H1 (cell line): ENCODE measurements around the gene SEZ6. TPM values are rescaled to one million over a fixed set of nuclear protein-coding genes. Genes with fewer than 3 reads are reported as not detected.
A peak's percentile ranks its signal among the peaks of the same experiment; 100 is the strongest.

Experiments
- CTCF ChIA-PET: fragments of 300-600 bp; sonication (Branson Sonifier 250); formaldehyde crosslinking; loops from one replicate; lab custom pipeline; 2021; ENCODE audit not compliant: partially characterized antibody; lab: Charles Lee
- POLR2A ChIA-PET: fragments of 300-600 bp; sonication (Branson Sonifier 250); formaldehyde crosslinking; loops from one replicate; lab custom pipeline; 2021; ENCODE audit warnings: inconsistent platforms; ENCODE audit not compliant: partially characterized antibody; lab: Charles Lee
- DNase-seq, 2 experiments: peaks; one replicate each; pipeline versions ENCODE4 v3.0.0 to v3.0.0-alpha.2; 2010 to 2022; ENCODE audit warnings: low spot score in 2 of 2, low read depth in 1 of 2, mixed read lengths in 1 of 2
- FAIRE-seq: peaks from 2 replicates; lab custom pipeline; 2011; peaks lifted over from hg19 to GRCh38; lab: Jason Lieb, UNC
- H2AFZ ChIP-seq: 2 replicates; pipeline ENCODE4 v1.8.1; 2012; ENCODE audit warnings: low read length, inconsistent platforms
- H2AK5ac ChIP-seq: 2 replicates; pipeline ENCODE4 v1.6.1; 2013; ENCODE audit warnings: low read depth, low read length
- H2BK120ac ChIP-seq: replicated peaks from 2 replicates; pipeline ENCODE3; 2013; ENCODE audit warnings: low read depth, low read length, inconsistent platforms
- H2BK12ac ChIP-seq: 2 replicates; pipeline ENCODE4 v1.6.1; 2013; ENCODE audit warnings: low read depth, low read length
- H2BK15ac ChIP-seq: 2 replicates; pipeline ENCODE4 v1.6.1; 2013; ENCODE audit warnings: low read length
- H2BK20ac ChIP-seq: 2 replicates; pipeline ENCODE4 v1.6.1; 2013; ENCODE audit warnings: low read length
- H2BK5ac ChIP-seq: 2 replicates; pipeline ENCODE4 v1.6.1; 2013; ENCODE audit warnings: low read depth, low read length
- H3K14ac ChIP-seq: 2 replicates; pipeline ENCODE4 v1.6.1; 2013; ENCODE audit warnings: inconsistent platforms; ENCODE audit not compliant: insufficient read length
- H3K18ac ChIP-seq: 2 replicates; pipeline ENCODE4 v1.6.1; 2013; ENCODE audit warnings: low read length; ENCODE audit errors: extremely low read depth
- H3K23ac ChIP-seq: 2 replicates; pipeline ENCODE4 v1.6.1; 2013; ENCODE audit warnings: inconsistent platforms; ENCODE audit not compliant: insufficient read length
- H3K23me2 ChIP-seq: 2 replicates; pipeline ENCODE4 v1.6.1; 2013; ENCODE audit warnings: low read depth, low read length
- H3K27ac ChIP-seq: 2 replicates; pipeline ENCODE4 v1.6.1; 2011; ENCODE audit warnings: low read depth, low read length, inconsistent platforms
- H3K27me3 ChIP-seq, 4 experiments: replicated peaks in 1 of 4; 1 replicate in 1 of 4; 2 replicates in 3 of 4; pipeline versions ENCODE4 v1.6.1 to v1.8.1; 2011 to 2013; ENCODE audit warnings: low read length in 3 of 4, mild to moderate bottlenecking in 3 of 4, inconsistent platforms in 2 of 4, mixed read lengths in 2 of 4, moderate library complexity in 1 of 4; ENCODE audit not compliant: control insufficient read depth in 3 of 4, insufficient read depth in 3 of 4; ENCODE audit errors: extremely low read depth in 1 of 4
- H3K36me3 ChIP-seq, 4 experiments: 2 replicates each; pipeline versions ENCODE4 v1.6.1 to v1.8.1; 2011 to 2013; ENCODE audit warnings: mild to moderate bottlenecking in 4 of 4, low read length in 3 of 4, moderate library complexity in 2 of 4, control low read depth in 1 of 4, inconsistent platforms in 1 of 4; ENCODE audit not compliant: insufficient read depth in 4 of 4, control insufficient read depth in 2 of 4
- H3K4ac ChIP-seq: replicated peaks from 2 replicates; pipeline ENCODE3; 2013; ENCODE audit warnings: low read length, low read depth, mixed read lengths, inconsistent platforms; ENCODE audit not compliant: insufficient read length
- H3K4me1 ChIP-seq, 4 experiments: replicated peaks in 1 of 4; 1 replicate in 1 of 4; 2 replicates in 3 of 4; pipeline versions ENCODE4 v1.6.1 to v1.8.1; 2011 to 2013; ENCODE audit warnings: low read length in 3 of 4, inconsistent platforms in 2 of 4, mixed read lengths in 1 of 4; ENCODE audit not compliant: insufficient read depth in 4 of 4, control insufficient read depth in 3 of 4
- H3K4me2 ChIP-seq, 2 experiments: 2 replicates each; pipeline versions ENCODE4 v1.6.1 to v1.8.1; 2011 to 2013; ENCODE audit warnings: low read depth in 2 of 2, low read length in 2 of 2, control low read depth in 1 of 2, inconsistent platforms in 1 of 2, mild to moderate bottlenecking in 1 of 2; ENCODE audit not compliant: insufficient read depth in 1 of 2
- H3K4me3 ChIP-seq, 4 experiments: fragments of 200-600, 300-600 bp in 1 of 4; sonication (generic), shearing (Covaris generic), sonication (Bioruptor Twin) in 1 of 4; 2 replicates each; pipeline versions ENCODE4 v1.5.1 to v1.8.1; 2011 to 2016; ENCODE audit warnings: low read length in 4 of 4, low read depth in 3 of 4, control low read depth in 2 of 4, inconsistent platforms in 2 of 4, mild to moderate bottlenecking in 2 of 4, mixed read lengths in 1 of 4, moderate library complexity in 1 of 4; ENCODE audit not compliant: insufficient read depth in 2 of 4; ENCODE audit errors: extremely low read depth in 1 of 4
- H3K56ac ChIP-seq: replicated peaks from 2 replicates; pipeline ENCODE3; 2013; ENCODE audit warnings: low read depth, mild to moderate bottlenecking, mixed read lengths, low read length, inconsistent platforms; ENCODE audit not compliant: insufficient read length
- H3K79me1 ChIP-seq: 2 replicates; pipeline ENCODE4 v1.6.1; 2013; ENCODE audit warnings: low read depth, low read length, control low read depth
- H3K79me2 ChIP-seq, 2 experiments: 2 replicates each; pipeline versions ENCODE4 v1.6.1 to v1.8.1; 2012 to 2013; ENCODE audit warnings: low read length in 2 of 2, mild to moderate bottlenecking in 2 of 2, inconsistent platforms in 1 of 2; ENCODE audit not compliant: insufficient read depth in 2 of 2, control insufficient read depth in 1 of 2
- H3K9ac ChIP-seq, 4 experiments: replicated peaks in 1 of 4; 1 replicate in 1 of 4; 2 replicates in 3 of 4; pipeline versions ENCODE4 v1.6.1 to v1.8.1; 2011 to 2013; ENCODE audit warnings: low read depth in 3 of 4, low read length in 3 of 4, control low read depth in 2 of 4, mild to moderate bottlenecking in 2 of 4, moderate library complexity in 2 of 4, inconsistent platforms in 1 of 4; ENCODE audit errors: extremely low read depth in 1 of 4
- H3K9me3 ChIP-seq, 2 experiments: 2 replicates each; pipeline versions ENCODE4 v1.6.1 to v1.8.1; 2012 to 2013; ENCODE audit warnings: mild to moderate bottlenecking in 2 of 2, moderate library complexity in 2 of 2, control low read depth in 1 of 2, inconsistent platforms in 1 of 2, low read depth in 1 of 2, low read length in 1 of 2, mixed read lengths in 1 of 2; ENCODE audit not compliant: insufficient read depth in 2 of 2
- H4K20me1 ChIP-seq, 2 experiments: replicated peaks in 1 of 2; 2 replicates each; pipeline versions ENCODE3 to v1.8.1; 2011 to 2013; ENCODE audit warnings: inconsistent platforms in 2 of 2, low read length in 2 of 2, mild to moderate bottlenecking in 1 of 2; ENCODE audit not compliant: insufficient read depth in 2 of 2, control insufficient read depth in 1 of 2
- H4K5ac ChIP-seq: 2 replicates; pipeline ENCODE4 v1.6.1; 2013; ENCODE audit warnings: low read length, low read depth, mixed read lengths, inconsistent platforms; ENCODE audit not compliant: insufficient read length
- H4K8ac ChIP-seq: 2 replicates; pipeline ENCODE4 v1.8.0; 2013; ENCODE audit warnings: mild to moderate bottlenecking, moderate library complexity, low read length, inconsistent platforms; ENCODE audit not compliant: insufficient read depth; ENCODE audit errors: extremely low read depth
- H4K91ac ChIP-seq: replicated peaks from 2 replicates; pipeline ENCODE3; 2013; ENCODE audit warnings: low read length, mixed read lengths, inconsistent platforms; ENCODE audit not compliant: insufficient read length
- WGBS, 2 experiments: shearing (Covaris generic) in 1 of 2; methylation state at CpG; one replicate each; pipeline versions ENCODE4 v1.1.6 to v1.1.7; 2013 to 2015; ENCODE audit warnings: low lambda C conversion rate in 2 of 2, mixed read lengths in 2 of 2, inconsistent platforms in 1 of 2, low coverage in 1 of 2, missing lambda C conversion rate in 1 of 2; ENCODE audit not compliant: insufficient replicate concordance in 2 of 2, insufficient coverage in 1 of 2, insufficient read length in 1 of 2; ENCODE audit errors: extremely low coverage in 1 of 2, missing lambda C conversion rate in 1 of 2; 5-methylcytosine and 5-hydroxymethylcytosine counted together
- polyA plus RNA-seq, 7 experiments: library from polyadenylated mRNA; depleted of rRNA in 3 of 7; stranded (reverse) in 5 of 7; unstranded in 2 of 7; fragments of >200 nt in 5 of 7; fragments of 200-250 nt in 2 of 7; gene quantifications; 1 replicate in 5 of 7; 2 replicates in 1 of 7; 4 replicates in 1 of 7; pipeline versions ENCODE4 v1.2.1 to v1.2.3, GENCODE V29; 2011 to 2013; ENCODE audit warnings: missing spikeins in 2 of 7, mixed read lengths in 2 of 7
- total RNA-seq: library from RNA; stranded (reverse); fragmentation: NEBNext Ultra II Directional; extraction: Animal tissue kit (Norgen Biotek cat#: 25700); gene quantifications from 2 replicates; pipeline ENCODE4 v1.2.1, GENCODE V29; 2021

Gene SEZ6
- total and polyA plus RNA-seq, 2 of the 8 experiments (the other 6 are each of a cell fraction or from before 2014, with no cell fraction given): 6.9 to 16.1 TPM

- no peak overlapping the region for H4K5ac ChIP-seq
- H3K4me2 ChIP-seq: no peak overlapping the region
- H2BK12ac ChIP-seq: no peak overlapping the region
- peaks cover 3% of the 10 kb centered on the region; the same call in 1 of the 2 replicates for H3K79me1 ChIP-seq
- H4K91ac ChIP-seq: no peak overlapping the region
- H3K14ac ChIP-seq: no peak overlapping the region
- H4K8ac ChIP-seq: peak overlapping the region; percentile 59; the same call in 1 of the 2 replicates
- no peaks in the 10 kb centered on the region for H3K9me3 ChIP-seq
- no peak overlapping the region for H2AK5ac ChIP-seq
- H2BK15ac ChIP-seq: no peak overlapping the region
- no peak overlapping the region for H3K4ac ChIP-seq
- H3K18ac ChIP-seq: no peak overlapping the region
- no peak overlapping the region for H3K4me3 ChIP-seq
- FAIRE-seq (no peak), DNase-seq (peak in 1 of 2 experiments; percentile 67)
- H3K79me2 ChIP-seq: 0 out of 4 replicates have a peak, but pooled peaks cover 0 to 2% of the 10 kb centered on the region in 2 experiments
- H3K23me2 ChIP-seq: no peaks in the 10 kb centered on the region
- H4K20me1 ChIP-seq: peaks cover 4 to 24% of the 10 kb centered on the region in 2 experiments
- no peak overlapping the region for H2BK5ac ChIP-seq
- no peak overlapping the region for H3K23ac ChIP-seq
- H3K9ac ChIP-seq: no peak overlapping the region
- H2AFZ ChIP-seq: no peak overlapping the region
- peaks cover 0 to 6% (median 0%) of the 10 kb centered on the region in 4 experiments; a peak in 5 of 7 replicates for H3K4me1 ChIP-seq
- H3K27me3 ChIP-seq: no peaks in the 10 kb centered on the region
- 90% methylated on average over 20 of the region's 20 CpGs; no CpG with 5 or more reads in 1 of the 2 experiments for WGBS, 2 experiments
- no peak overlapping the region for H2BK20ac ChIP-seq
- no peak overlapping the region for H2BK120ac ChIP-seq
- no peak overlapping the region for H3K27ac ChIP-seq
- ChIA-PET CTCF (interaction anchor here (0.6 to 9.6 kb wide), 28 partner anchors 10 to 205 kb away, joined by 3 to 123 read pairs (median 4); partner anchors contain the start of genes DHRS13 and FLOT2), POLR2A (interaction anchor here (0.6 to 4.1 kb wide), 12 partner anchors 9 to 188 kb away, joined by 3 to 29 read pairs (median 4); partner anchors contain the start of genes DHRS13 and FLOT2)
- H3K56ac ChIP-seq: no peak overlapping the region
- H3K36me3 ChIP-seq: peaks cover 65 to 92% (median 90%) of the 10 kb centered on the region in 4 experiments
These were observed 93.4 kb downstream of the SEZ6 start for GRCh38 chr17:28912281-28912937.
